HG02981 (cell line): Measurements from ENCODE around the gene WNK2.
"Not testable (repeated sequence)": the region's sequence is repeated elsewhere in the genome, so short reads cannot be mapped to it uniquely, and the experiment has no call there.

Source experiments
- ATAC-seq: cut with Tn5 transposase; IDR thresholded peaks from one replicate; pipeline ENCODE4 v1.9.1; 2021; ENCODE audit warnings: mild to moderate bottlenecking, moderate library complexity; ENCODE audit not compliant: unreplicated experiment

Gene WNK2

GRCh38 chr9:93183663-93184431 is at the start of gene WNK2:
Gene WNK2, plus strand, starts transcription at chr9:93184139. Its CDS starts 791 bp downstream, at chr9:93184930.
- no peak for ATAC-seq

DNA sequence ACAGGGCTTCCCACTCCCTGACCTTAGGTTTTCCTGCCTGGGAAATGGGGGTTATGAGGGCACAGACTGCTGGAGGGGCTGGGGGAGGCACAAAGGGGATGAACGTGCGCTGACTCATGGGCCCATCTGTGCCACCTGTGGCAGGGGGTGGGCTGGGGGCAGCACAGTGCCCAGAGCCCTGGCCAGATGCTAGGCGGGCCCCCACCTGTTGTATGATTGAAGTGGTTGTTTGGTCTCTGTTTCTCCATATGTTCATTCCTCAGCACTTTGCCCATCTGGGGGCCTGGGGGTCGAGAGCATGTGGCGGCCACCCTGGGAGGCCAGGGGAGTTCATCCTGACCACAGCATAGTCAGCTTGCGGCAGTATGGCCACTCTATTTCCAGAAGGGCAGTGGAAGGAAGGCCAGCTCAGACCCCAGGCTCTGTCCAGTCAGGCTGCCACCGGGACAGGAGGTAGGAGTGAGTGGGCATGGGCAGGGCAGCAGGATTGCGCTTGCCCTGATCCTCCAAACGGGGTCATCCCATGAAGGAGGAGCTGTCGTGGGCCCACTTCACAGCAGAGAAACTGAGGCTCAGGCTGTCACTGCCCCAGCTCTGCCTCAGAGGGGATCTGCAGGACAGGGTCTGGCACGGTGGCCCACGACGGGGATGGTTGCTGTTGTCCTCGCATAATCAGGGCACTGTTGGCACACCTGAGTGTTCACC is 49.0 kb upstream of the WNK2 start:
- ATAC-seq, result peak; percentile 4

- no peak for ATAC-seq
Observed at GRCh38 chr9:93136011-93136440, 47.9 kb upstream of the WNK2 start.

DNA sequence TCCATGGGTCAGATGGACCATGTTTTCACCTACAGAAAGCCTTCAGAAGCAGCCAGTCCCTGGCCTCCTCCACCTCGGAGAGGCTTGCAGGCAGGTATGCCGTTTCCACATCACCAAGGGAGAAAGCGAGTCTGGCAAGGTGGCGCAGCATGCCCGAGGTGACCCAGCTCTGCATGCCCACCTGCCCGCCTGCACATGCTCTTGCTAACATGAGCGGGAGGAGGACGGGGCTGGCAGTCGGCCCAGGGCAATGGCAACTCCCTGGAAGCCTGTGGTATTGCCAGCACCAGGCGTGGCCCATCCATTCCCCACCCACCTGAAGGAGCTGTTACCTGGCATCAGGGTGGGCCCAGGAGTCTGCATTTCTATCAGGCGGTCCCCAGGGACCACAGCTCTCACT is 46.6 kb upstream of the WNK2 start:
- no peak for ATAC-seq

DNA sequence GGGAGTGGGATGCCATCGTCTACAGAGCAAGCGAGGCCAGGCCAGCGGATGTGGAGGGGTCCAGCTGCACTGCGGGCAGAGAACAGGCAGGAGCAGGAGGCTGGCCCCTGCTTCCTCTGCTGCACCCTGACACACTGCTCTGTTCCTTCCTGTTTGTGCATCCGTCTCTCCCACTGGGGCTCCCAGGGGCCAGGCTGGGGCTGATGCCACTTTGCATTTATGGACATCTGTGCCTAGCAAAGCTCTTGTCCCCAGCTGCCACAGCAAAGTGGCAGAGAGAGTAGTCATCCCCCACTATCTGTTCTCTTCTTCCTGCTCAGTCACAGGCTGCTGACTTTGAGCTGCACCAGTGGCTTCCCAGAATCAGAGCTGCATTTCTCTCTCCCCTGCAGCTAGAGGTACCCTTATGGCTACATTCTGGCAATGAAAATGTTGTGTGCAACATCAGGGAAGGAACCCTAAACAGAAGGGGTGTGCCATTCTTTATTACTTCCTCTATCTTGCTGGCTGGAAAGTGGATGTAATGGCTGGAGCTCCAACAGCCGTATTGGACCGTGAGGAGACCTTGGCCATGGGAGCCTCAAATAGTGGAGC is 45.7 kb upstream of the WNK2 start:
- no peak for ATAC-seq

DNA sequence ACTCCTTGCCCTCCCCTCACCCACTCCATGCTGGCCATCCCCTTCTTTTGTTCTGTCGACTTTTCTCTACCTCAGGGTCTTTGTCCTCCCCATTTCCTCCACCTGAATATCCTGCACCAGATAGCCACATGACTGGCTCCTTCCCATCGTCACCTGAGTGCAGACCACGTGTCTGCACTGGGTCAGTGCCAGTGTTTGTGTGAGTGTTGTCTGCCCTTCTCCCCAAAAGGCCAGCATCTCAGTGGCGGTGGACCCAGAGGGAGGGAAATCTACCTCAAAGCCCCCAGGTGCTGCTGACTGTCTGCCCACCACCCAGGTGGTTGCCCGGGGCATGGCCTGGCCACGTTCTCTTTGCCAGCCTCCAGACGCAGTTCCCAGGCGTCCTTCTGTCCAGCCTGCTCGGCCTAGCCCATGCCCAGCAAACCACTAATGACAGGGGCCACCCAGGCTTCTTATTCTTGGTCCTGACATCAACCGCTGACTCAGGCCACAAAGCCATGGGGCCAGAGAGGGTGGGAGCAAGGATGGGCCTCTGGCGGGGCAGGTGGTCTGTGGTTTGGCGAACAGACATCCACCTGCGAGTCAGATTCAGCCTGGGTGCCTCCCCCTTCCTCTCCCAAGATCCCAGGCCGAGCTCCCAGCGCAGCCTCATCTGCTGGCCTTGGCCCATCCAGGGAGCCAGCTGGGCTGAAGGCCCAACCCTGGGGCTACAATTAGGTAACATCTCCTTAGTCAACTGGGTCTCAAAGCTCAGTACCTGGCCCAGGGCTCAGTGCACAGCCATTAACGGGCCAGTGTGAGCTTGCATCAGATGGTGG is 44.4 kb upstream of the WNK2 start:
- ATAC-seq, result no peak

DNA sequence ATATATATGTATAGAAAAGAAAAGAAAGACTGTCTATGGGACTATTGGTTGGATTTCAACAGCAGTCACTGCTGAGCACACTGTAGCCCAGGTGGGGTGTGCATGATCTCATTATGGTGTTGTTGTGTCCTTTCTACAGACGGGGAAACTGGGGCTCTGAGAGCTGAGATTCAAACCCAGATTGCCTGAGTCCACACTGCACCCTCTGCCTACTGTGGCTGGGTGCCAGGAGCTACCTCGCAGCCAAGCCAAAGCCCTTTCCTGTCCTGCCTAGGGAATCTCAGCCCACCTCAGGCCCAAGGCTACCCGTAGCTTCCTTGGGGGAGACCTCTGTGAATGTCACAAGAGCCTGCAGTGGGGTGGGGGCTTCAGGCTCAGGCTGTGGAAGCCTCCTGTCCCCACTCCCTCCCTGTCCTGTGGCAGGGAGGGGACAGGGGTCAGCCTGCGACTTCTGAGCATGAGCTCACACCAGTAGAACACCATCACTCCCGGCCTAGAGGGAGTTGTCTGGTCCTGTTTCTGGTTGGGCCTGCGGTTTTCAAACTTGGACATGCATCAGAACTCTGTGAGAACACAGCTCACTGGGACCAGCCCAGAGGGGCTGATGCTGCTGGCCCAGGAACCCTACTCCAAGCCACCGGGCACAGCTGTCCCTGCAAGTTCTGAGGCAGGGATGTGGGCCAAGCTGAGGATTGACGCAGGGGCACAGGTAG is 42.0 kb upstream of the WNK2 start:
- no peak for ATAC-seq

GRCh38 chr9:93143830-93144530 is 40.0 kb upstream of the WNK2 start:
- ATAC-seq, result no peak

DNA sequence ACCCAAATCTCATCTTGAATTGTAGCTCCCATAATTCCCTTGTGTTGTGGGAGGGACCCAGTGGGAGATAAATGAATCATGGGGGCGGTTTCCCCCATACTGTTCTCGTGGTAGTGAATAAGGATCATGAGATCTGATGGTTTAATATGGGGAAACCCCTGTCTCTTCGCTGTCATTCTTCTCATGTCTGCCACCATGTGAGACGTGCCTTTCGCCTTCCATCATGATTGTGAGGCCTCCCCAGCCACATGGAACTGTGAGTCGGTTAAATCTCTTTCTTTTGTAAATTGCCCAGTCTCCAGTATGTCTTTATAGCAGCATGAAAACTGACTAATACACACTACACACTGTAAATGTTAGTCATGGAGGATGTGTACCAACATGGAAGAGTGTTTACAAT is 37.2 kb upstream of the WNK2 start:
- not testable (repeated sequence) for ATAC-seq

GRCh38 chr9:93147632-93148031 is 36.3 kb upstream of the WNK2 start:
- no peak for ATAC-seq

GRCh38 chr9:93148721-93149120 is 35.2 kb upstream of the WNK2 start:
- ATAC-seq, result no peak

- ATAC-seq, result no peak
Observed at GRCh38 chr9:93149361-93149760, 34.6 kb upstream of the WNK2 start.

- no peak for ATAC-seq
Observed at GRCh38 chr9:93151097-93151784, 32.7 kb upstream of the WNK2 start.

- no peak for ATAC-seq
Observed at GRCh38 chr9:93154293-93154903, 29.5 kb upstream of the WNK2 start.

GRCh38 chr9:93155716-93156474 is 28.0 kb upstream of the WNK2 start:
- no peak for ATAC-seq

DNA sequence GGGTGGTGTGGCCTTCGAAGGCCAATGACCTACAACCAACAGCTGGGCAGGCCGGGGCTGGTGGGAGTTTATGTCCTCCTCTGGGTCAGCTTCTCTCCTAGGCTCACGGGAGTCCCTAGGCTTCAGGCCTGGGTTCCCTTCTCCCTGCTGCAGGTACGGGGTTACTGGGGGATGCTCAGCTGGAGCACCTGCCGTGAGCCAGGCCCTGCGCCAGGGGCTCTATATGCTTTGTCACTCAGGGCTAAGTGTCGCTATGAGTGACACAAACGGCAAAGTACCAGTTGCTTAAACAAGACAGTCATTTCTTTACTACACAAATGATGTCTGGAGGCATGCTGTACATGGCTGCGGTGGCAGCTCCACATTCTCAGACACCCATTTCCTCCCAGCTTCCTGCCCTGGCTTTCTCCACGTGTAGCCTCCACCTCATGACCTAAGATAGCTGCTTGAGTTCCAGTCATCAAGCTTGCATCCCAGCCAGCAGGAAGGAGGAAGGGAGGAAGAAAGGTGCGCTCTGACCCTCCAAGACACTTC is 27.4 kb upstream of the WNK2 start:
- ATAC-seq, result peak; percentile 68

DNA sequence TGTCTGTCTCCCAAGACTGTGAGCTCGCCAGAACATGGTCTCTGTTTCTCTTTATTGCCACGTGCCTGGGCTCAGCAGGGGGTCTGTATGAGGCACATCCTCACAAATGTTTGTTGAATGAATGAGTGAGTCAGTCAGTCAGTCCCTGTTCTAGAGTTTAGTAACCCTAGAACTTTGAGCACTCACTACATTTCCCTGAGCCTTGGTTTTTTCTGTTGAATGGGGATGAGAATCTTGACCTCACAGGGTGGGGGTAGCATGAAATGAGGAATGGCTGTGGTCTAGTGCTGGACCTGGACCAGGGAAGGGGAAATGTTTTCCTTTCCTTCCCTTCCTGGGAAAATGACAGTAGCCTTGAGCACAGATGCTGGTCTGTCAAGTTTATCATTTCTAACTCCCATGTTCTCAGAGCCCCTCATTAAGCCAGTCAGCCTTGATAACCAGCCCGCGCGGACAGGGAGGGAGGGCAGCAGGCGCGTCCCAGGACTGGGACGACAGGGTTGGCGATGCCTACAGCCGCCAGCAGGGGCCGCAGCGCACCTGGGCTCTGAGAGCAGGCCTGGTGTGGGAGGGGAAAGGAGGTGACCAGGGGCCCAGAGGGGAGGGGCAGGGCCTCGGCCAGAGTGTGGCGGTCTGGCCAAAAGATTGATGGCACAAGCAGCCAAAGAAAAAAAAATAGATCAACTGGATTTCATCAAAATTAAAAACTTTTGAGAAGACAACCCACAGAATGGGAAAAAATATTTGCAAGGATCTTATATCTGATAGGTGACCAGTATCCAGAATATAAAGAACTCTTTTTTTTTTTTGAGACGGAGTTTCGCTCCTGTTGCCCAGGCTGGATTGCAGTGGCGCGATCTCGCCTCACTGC is 24.1 kb upstream of the WNK2 start:
- peak; percentile 85 for ATAC-seq
